Prostate gland (tissue), 2 donors: ENCODE measurements around the gene G3BP1.

Experiments used
- CTCF ChIP-seq, 4 experiments: fragments of 200-600 bp in 2 of 4; fragments of 450-650 bp in 2 of 4; sonication (generic) in 2 of 4; IDR thresholded peaks; 1 replicate in 3 of 4; 2 replicates in 1 of 4; pipeline ENCODE4 v1.5.1; 2016 to 2019; ENCODE audit warnings: antibody characterized with exemption in 4 of 4, mild to moderate bottlenecking in 2 of 4, moderate library complexity in 2 of 4
- POLR2A ChIP-seq: fragments of 450-650 bp; IDR thresholded peaks from one replicate; pipeline ENCODE4 v1.6.1; 2016; ENCODE audit warnings: antibody characterized with exemption, mild to moderate bottlenecking

- TF ChIP-seq POLR2A (no peak), CTCF (IDR thresholded peaks at IDR 0.05) (no peak)
Observed at GRCh38 chr5:151741678-151742423, 29.9 kb upstream of the G3BP1 start.
